NCI-H146 treated with DMSO at 0.1 percent for 48 hours (cell line): ENCODE results near the gene MSN.

Source experiments
- DNase-seq: peaks from one replicate; lab custom pipeline; 2025; ENCODE audit not compliant: unreplicated experiment; lab: John Stamatoyannopoulos, UW

The MSN gene

DNA sequence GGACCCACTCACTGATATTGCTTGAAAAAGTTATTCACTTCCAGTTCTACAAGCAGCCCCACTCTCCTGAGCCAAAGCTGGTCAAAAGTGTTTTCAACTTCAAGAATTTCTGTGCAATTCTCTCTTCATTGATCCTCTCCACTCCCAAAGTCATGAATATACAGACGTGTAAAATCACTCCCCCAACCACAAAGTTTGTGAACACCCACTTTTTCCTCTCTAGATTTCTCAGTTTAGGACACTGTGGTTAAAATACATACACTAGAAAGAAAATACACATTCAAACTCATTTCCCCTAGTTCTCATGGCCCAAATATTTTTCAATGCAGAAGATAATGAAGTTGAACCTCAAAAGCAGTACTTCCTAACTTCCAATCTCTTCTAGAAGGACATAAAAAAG lies 116.3 kb downstream of the MSN start:
- no peak for DNase-seq
